BLaER1 treated with 17β-estradiol and CSF1 and Interleukin-3, amounts not matched to agents 10 nM and 100 nM (cell line): ENCODE data around the gene SYDE2.
A peak's percentile ranks its signal among the peaks of the same experiment; 100 is the strongest.
"Not testable (repeated sequence)": the region's sequence is repeated elsewhere in the genome, so short reads cannot be mapped to it uniquely, and the experiment has no call there.

Experiments used
- H3K27ac ChIP-seq, 11 experiments: shearing (Covaris generic); formaldehyde crosslinking; 2 replicates each; pipeline ENCODE4 v1.8.1; 2022
- H3K27me3 ChIP-seq, 11 experiments: shearing (Covaris generic); formaldehyde crosslinking; 2 replicates each; pipeline ENCODE4 v1.8.1; 2022
- H3K36me3 ChIP-seq, 11 experiments: shearing (Covaris generic); formaldehyde crosslinking; 2 replicates each; pipeline ENCODE4 v1.8.1; 2022
- H3K4me1 ChIP-seq, 10 experiments: shearing (Covaris generic); formaldehyde crosslinking; 2 replicates each; pipeline ENCODE4 v1.8.1; 2022
- H3K4me2 ChIP-seq, 11 experiments: shearing (Covaris generic); formaldehyde crosslinking; 2 replicates each; pipeline ENCODE4 v1.8.1; 2022
- H3K4me3 ChIP-seq, 10 experiments: shearing (Covaris generic); formaldehyde crosslinking; 2 replicates each; pipeline ENCODE4 v1.8.1; 2022
- H3K9ac ChIP-seq, 11 experiments: shearing (Covaris generic); formaldehyde crosslinking; 2 replicates each; pipeline ENCODE4 v1.8.1; 2022
- H3K9me3 ChIP-seq, 11 experiments: shearing (Covaris generic); formaldehyde crosslinking; replicated peaks in 1 of 11; 2 replicates each; pipeline ENCODE4 v1.8.1; 2022
- H4K20me1 ChIP-seq, 11 experiments: shearing (Covaris generic); formaldehyde crosslinking; 2 replicates each; pipeline ENCODE4 v1.8.1; 2022
- Cebpa-rat ChIP-seq, 11 experiments: shearing (Covaris generic); IDR thresholded peaks; 2 replicates each; pipeline ENCODE4 v1.8.1; 2022

Gene SYDE2

GRCh38 chr1:85153149-85153891 lies 47.5 kb downstream of the SYDE2 start:
- no peak overlapping the region for H3K27ac ChIP-seq
- no peaks in the 10 kb centered on the region for H3K36me3 ChIP-seq
- H3K4me3 ChIP-seq: no peak overlapping the region
- peaks cover 0 to 18% (median 0%) of the 10 kb centered on the region in 10 experiments; a peak in 5 of 20 replicates for H3K4me1 ChIP-seq
- no peaks in the 10 kb centered on the region for H3K9me3 ChIP-seq
- TF ChIP-seq Cebpa-rat (IDR thresholded peaks at IDR 0.05): no peak
- no peak overlapping the region for H3K9ac ChIP-seq
- H3K4me2 ChIP-seq: no peak overlapping the region
- no peaks in the 10 kb centered on the region for H3K27me3 ChIP-seq
- no peaks in the 10 kb centered on the region for H4K20me1 ChIP-seq

DNA sequence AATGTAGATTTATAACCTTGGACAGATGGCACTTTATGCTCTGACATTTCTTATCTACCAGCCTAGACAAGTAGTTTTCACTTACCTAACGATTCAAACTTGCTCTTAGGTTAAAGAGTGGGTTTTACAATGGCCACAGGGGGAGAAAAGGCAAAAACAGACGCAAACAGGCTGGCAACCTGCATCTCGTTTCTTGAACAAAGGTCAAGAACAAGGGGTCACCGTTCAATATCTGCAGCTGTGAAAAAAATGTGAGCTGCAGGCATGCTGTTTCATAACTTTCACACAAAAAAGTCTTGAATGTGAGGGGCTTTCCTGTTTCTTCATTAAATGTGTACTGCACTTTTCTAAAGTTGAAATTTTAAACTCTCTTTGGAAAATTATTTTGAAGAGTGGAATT lies 49.4 kb downstream of the SYDE2 start:
- no peaks in the 10 kb centered on the region for H3K36me3 ChIP-seq
- H4K20me1 ChIP-seq: no peaks in the 10 kb centered on the region
- H3K27ac ChIP-seq: no peak overlapping the region
- no peaks in the 10 kb centered on the region for H3K9me3 ChIP-seq
- H3K4me3 ChIP-seq: no peak overlapping the region
- TF ChIP-seq Cebpa-rat (IDR thresholded peaks at IDR 0.05): no peak
- no peak overlapping the region for H3K4me2 ChIP-seq
- H3K27me3 ChIP-seq: no peaks in the 10 kb centered on the region
- H3K9ac ChIP-seq: no peak overlapping the region
- H3K4me1 ChIP-seq: peaks cover 0 to 20% (median 0%) of the 10 kb centered on the region in 10 experiments; a peak in 5 of 20 replicates

GRCh38 chr1:85149805-85150204 lies 51.0 kb downstream of the SYDE2 start:
- H3K9ac ChIP-seq: no peak overlapping the region

DNA sequence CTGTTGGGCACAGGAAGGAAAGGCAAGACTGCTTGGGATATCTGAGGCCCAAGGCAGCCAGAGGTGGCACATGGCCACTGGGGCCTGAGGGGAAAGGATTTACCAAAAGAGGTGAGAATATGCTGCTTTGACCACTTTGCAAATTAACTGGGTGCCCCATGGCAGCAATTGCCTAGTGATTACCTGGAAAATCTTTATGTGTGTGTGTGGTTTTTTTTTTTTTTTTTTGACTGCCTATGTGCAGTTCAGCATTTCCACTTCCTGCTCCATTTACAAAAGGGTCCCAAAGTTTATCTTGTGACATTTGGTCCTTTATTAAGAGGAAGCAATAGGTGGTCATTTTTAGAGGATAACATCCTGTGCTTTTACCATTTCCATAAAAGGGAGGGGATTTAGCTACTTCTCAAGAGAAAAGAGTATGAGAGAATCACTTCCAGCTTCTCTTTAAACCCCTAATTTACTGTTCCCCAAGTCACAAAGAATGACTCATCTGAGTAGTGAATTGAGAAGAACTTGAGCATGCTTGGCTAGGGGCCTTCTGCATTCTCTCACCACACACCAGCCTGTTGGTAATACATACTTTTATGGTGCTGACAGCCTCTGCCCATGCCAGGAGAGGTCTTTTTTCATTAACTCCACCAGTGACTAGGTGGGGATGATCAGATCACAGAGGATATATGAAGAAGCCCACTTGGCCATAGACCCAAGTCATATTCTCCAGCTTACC lies 52.1 kb downstream of the SYDE2 start:
- H3K4me1 ChIP-seq: peaks cover 0 to 20% (median 0%) of the 10 kb centered on the region in 10 experiments; a peak in 4 of 20 replicates
- H3K9ac ChIP-seq: no peak overlapping the region
- no peaks in the 10 kb centered on the region for H3K27me3 ChIP-seq
- H3K4me2 ChIP-seq: peak overlapping the region in 2 of 11 experiments; percentile 39 to 43; a peak in 4 of 22 replicates
- no peak for TF ChIP-seq Cebpa-rat (IDR thresholded peaks at IDR 0.05)
- H3K9me3 ChIP-seq: no peaks in the 10 kb centered on the region
- no peak overlapping the region for H3K4me3 ChIP-seq
- no peaks in the 10 kb centered on the region for H4K20me1 ChIP-seq
- H3K36me3 ChIP-seq: no peaks in the 10 kb centered on the region
- no peak overlapping the region for H3K27ac ChIP-seq

More at GRCh38 chr1:85149805-85150204, 51.0 kb downstream of the SYDE2 start:
- Histone ChIP-seq H3K27me3 (no peaks in the 10 kb centered on the region), H4K20me1 (no peaks in the 10 kb centered on the region), H3K27ac (no peak overlapping the region), H3K36me3 (no peaks in the 10 kb centered on the region), H3K4me1 (peaks cover 0 to 20% (median 0%) of the 10 kb centered on the region in 10 experiments; a peak in 5 of 20 replicates), H3K4me3 (no peak overlapping the region), H3K4me2 (peak overlapping the region in 1 of 11 experiments; percentile 39; a peak in 1 of 22 replicates), H3K9me3 (no peaks in the 10 kb centered on the region)
- no peak for TF ChIP-seq Cebpa-rat (IDR thresholded peaks at IDR 0.05)

DNA sequence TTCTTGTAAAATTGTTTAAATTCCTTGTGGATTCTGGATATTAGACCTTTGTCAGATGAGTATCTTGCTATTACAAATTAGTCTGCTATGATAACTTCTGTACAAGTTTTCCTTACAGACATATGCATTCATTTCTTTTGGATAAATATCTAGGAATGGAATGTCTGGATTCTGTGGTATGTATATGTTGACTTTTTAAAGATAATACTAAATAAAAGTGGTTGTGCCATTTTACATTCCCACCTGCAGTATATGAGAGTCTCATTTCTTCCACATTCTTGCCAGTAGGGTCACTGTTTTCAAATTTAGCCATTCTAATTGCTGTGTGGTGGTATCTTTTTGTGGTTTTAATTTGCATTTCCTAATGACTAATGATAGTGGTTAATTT lies 53.9 kb downstream of the SYDE2 start:
- H3K4me3 ChIP-seq: no peak overlapping the region
- no peaks in the 10 kb centered on the region for H3K9me3 ChIP-seq
- no peaks in the 10 kb centered on the region for H3K27me3 ChIP-seq
- no peak overlapping the region for H3K27ac ChIP-seq
- no peak overlapping the region for H3K4me2 ChIP-seq
- H3K36me3 ChIP-seq: no peaks in the 10 kb centered on the region
- no peak for TF ChIP-seq Cebpa-rat (IDR thresholded peaks at IDR 0.05)
- no peaks in the 10 kb centered on the region for H4K20me1 ChIP-seq
- H3K9ac ChIP-seq: no peak overlapping the region
- peaks cover 0 to 22% (median 0%) of the 10 kb centered on the region in 10 experiments; a peak in 4 of 20 replicates for H3K4me1 ChIP-seq

- H3K4me2 ChIP-seq, H3K27ac ChIP-seq, H3K27me3 ChIP-seq, H3K9ac ChIP-seq, H4K20me1 ChIP-seq, H3K9me3 ChIP-seq, H3K36me3 ChIP-seq, H3K4me3 ChIP-seq: not testable (repeated sequence)
- peaks cover 0 to 27% (median 0%) of the 10 kb centered on the region in 10 experiments; a peak in 4 of 20 replicates for H3K4me1 ChIP-seq
Measured at GRCh38 chr1:85146298-85146971, 54.4 kb downstream of the SYDE2 start.

GRCh38 chr1:85144351-85144750 lies 56.5 kb downstream of the SYDE2 start:
- Histone ChIP-seq H3K4me2 (no peak overlapping the region), H3K4me1 (peaks cover 0 to 27% (median 0%) of the 10 kb centered on the region in 10 experiments; a peak in 4 of 20 replicates), H3K36me3 (no peaks in the 10 kb centered on the region), H3K9ac (no peak overlapping the region), H3K27me3 (no peaks in the 10 kb centered on the region), H3K4me3 (no peak overlapping the region), H3K27ac (no peak overlapping the region), H4K20me1 (no peaks in the 10 kb centered on the region), H3K9me3 (no peaks in the 10 kb centered on the region)
- TF ChIP-seq Cebpa-rat (IDR thresholded peaks at IDR 0.05): no peak

DNA sequence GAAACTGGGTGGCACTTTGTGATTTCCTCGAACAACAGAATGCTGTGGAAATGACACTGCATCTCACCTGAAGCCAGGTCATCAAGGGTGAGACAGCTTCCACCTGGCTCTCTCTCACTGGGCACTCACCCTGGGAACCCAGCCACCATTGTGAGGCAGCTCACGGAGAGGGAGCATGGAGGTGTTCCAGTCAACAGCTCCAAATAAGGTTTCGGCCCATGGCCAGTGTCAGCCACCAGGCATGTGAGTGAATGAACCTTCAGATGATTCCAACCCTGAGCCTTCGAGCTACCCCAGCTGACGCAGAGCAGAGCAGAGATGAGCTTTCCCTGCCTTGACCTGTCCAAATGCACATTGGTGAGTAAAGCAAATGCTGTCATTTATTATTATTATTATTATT lies 58.1 kb downstream of the SYDE2 start:
- no peaks in the 10 kb centered on the region for H3K9me3 ChIP-seq
- no peak overlapping the region for H3K4me2 ChIP-seq
- no peaks in the 10 kb centered on the region for H3K36me3 ChIP-seq
- H3K27me3 ChIP-seq: no peaks in the 10 kb centered on the region
- no peak overlapping the region for H3K27ac ChIP-seq
- peaks cover 0 to 15% (median 0%) of the 10 kb centered on the region in 10 experiments; a peak in 3 of 20 replicates for H3K4me1 ChIP-seq
- no peak overlapping the region for H3K4me3 ChIP-seq
- TF ChIP-seq Cebpa-rat (IDR thresholded peaks at IDR 0.05): no peak
- no peaks in the 10 kb centered on the region for H4K20me1 ChIP-seq
- no peak overlapping the region for H3K9ac ChIP-seq

- H3K4me1 ChIP-seq: peaks cover 0 to 15% (median 0%) of the 10 kb centered on the region in 10 experiments; a peak in 3 of 20 replicates
- H3K4me2 ChIP-seq, H3K9me3 ChIP-seq, H3K27ac ChIP-seq, H4K20me1 ChIP-seq, H3K4me3 ChIP-seq, H3K9ac ChIP-seq, H3K36me3 ChIP-seq, H3K27me3 ChIP-seq: not testable (repeated sequence)
Measured at GRCh38 chr1:85138439-85138838, 62.4 kb downstream of the SYDE2 start.
